Liver (tissue), 9 donors: ENCODE data around the gene RBMX2. TPM values are rescaled to one million over a fixed set of nuclear protein-coding genes. Genes with fewer than 3 reads are reported as not detected.
A peak's percentile ranks its signal among the peaks of the same experiment; 100 is the strongest.

Experiments used
- DNase-seq: peaks from one replicate; pipeline ENCODE4 v3.0.0-alpha.2; 2017; ENCODE audit warnings: low spot score
- H3K27ac ChIP-seq, 2 donors: one replicate each; pipeline ENCODE4 v1.7.0; 2013; ENCODE audit warnings: inconsistent platforms in 2 of 2, low read length in 2 of 2, control low read depth in 1 of 2, low read depth in 1 of 2, mild to moderate bottlenecking in 1 of 2
- H3K27me3 ChIP-seq, 4 donors: one replicate each; pipeline versions ENCODE4 v1.6.1 to v1.7.0; 2013; ENCODE audit warnings: low read length in 3 of 4, inconsistent platforms in 1 of 4, mild to moderate bottlenecking in 1 of 4, moderate library complexity in 1 of 4; ENCODE audit not compliant: control insufficient read depth in 4 of 4, insufficient read depth in 4 of 4
- H3K36me3 ChIP-seq, 4 donors: one replicate each; pipeline versions ENCODE4 v1.6.1 to v1.7.0; 2013; ENCODE audit warnings: low read length in 3 of 4, mild to moderate bottlenecking in 3 of 4, low read depth in 1 of 4, moderate library complexity in 1 of 4; ENCODE audit not compliant: control insufficient read depth in 4 of 4, insufficient read depth in 3 of 4
- H3K4me1 ChIP-seq, 4 donors: one replicate each; pipeline versions ENCODE4 v1.6.1 to v1.7.0; 2013; ENCODE audit warnings: low read length in 3 of 4, mild to moderate bottlenecking in 3 of 4, moderate library complexity in 1 of 4; ENCODE audit not compliant: control insufficient read depth in 4 of 4, insufficient read depth in 4 of 4
- H3K4me3 ChIP-seq, 3 donors: one replicate each; pipeline versions ENCODE4 v1.6.1 to v1.7.0; 2013; ENCODE audit warnings: low read length in 3 of 3, control low read depth in 1 of 3, low read depth in 1 of 3, mild to moderate bottlenecking in 1 of 3
- H3K9ac ChIP-seq, 2 donors: one replicate each; pipeline ENCODE4 v1.7.0; 2013; ENCODE audit warnings: low read length in 2 of 2, mild to moderate bottlenecking in 2 of 2, moderate library complexity in 2 of 2, control low read depth in 1 of 2, low read depth in 1 of 2
- H3K9me3 ChIP-seq, 4 donors: one replicate each; pipeline versions ENCODE4 v1.6.1 to v1.7.0; 2013; ENCODE audit warnings: low read length in 3 of 4; ENCODE audit not compliant: control insufficient read depth in 4 of 4
- FOXA1 ChIP-seq: IDR thresholded peaks from 2 replicates; pipeline ENCODE4 v1.6.1; 2016; ENCODE audit warnings: antibody characterized with exemption
- GABPA ChIP-seq, 2 donors: IDR thresholded peaks in 1 of 2; conservative IDR thresholded peaks in 1 of 2; 2 replicates each; pipeline ENCODE4 v1.6.1; 2016; ENCODE audit warnings: antibody characterized with exemption in 2 of 2, mild to moderate bottlenecking in 1 of 2, moderate library complexity in 1 of 2
- HNF4G ChIP-seq: IDR thresholded peaks from 2 replicates; pipeline ENCODE4 v1.6.1; 2016; ENCODE audit warnings: antibody characterized with exemption
- NR2F2 ChIP-seq: IDR thresholded peaks from 2 replicates; pipeline ENCODE4 v1.6.1; 2016; ENCODE audit warnings: antibody characterized with exemption
- RAD21 ChIP-seq, 2 donors: IDR thresholded peaks; 2 replicates each; pipeline ENCODE4 v1.6.1; 2016; ENCODE audit warnings: antibody characterized with exemption in 2 of 2, mild to moderate bottlenecking in 2 of 2
- SP1 ChIP-seq: IDR thresholded peaks from 2 replicates; pipeline ENCODE4 v1.6.1; 2018; ENCODE audit warnings: antibody characterized with exemption, mild to moderate bottlenecking
- WGBS: extraction: QIAGEN DNeasy Blood & Tissue Kit; methylation state at CpG from one replicate; pipeline ENCODE4 v1.1.7; 2013; 5-methylcytosine and 5-hydroxymethylcytosine counted together
- polyA plus RNA-seq, 2 donors: library from polyadenylated mRNA; stranded (reverse) in 1 of 2; unstranded in 1 of 2; fragments of 200-250 nt in 1 of 2; fragments of >200 nt in 1 of 2; fragmentation: Nextera tagmentation in 1 of 2; extraction: Ambion mirVana in 1 of 2; gene quantifications; one replicate each; pipeline versions ENCODE4 v1.2.1 to v1.2.3, GENCODE V29; 2013 to 2015
- total RNA-seq, 2 donors: library from RNA; depleted of rRNA; stranded (reverse); fragments of >200 nt; gene quantifications; one replicate each; pipeline ENCODE4 v1.2.3, GENCODE V29; 2014
- TF ChIP-seq, protein P1 (sequence below): fragments of 150-350 bp; IDR thresholded peaks from 2 replicates; pipeline ENCODE4 v1.5.1; 2017; ENCODE audit warnings: improper control_type of control experiment, low read depth, low read length; ENCODE audit not compliant: missing input control
- TF ChIP-seq, protein P2 (sequence below): IDR thresholded peaks from 2 replicates; pipeline ENCODE4 v1.6.1; 2016; ENCODE audit warnings: antibody characterized with exemption
- TF ChIP-seq, protein P3 (sequence below): IDR thresholded peaks from 2 replicates; pipeline ENCODE4 v1.6.1; 2016; ENCODE audit warnings: antibody characterized with exemption, mild to moderate bottlenecking
- TF ChIP-seq, protein P4 (sequence below): IDR thresholded peaks from 2 replicates; pipeline ENCODE4 v1.6.1; 2016; ENCODE audit warnings: antibody characterized with exemption
- TF ChIP-seq, protein P5 (sequence below): IDR thresholded peaks from 2 replicates; pipeline ENCODE4 v1.6.1; 2016; ENCODE audit warnings: antibody characterized with exemption
- donor health status: healthy.
- donor health status: healthy.
- donor health status: healthy.
- donor health status: healthy.
- donor health status: healthy.

Gene RBMX2
- total and polyA plus RNA-seq, 4 donors: 5.2 to 8.8 (median 6.4) TPM

DNA sequence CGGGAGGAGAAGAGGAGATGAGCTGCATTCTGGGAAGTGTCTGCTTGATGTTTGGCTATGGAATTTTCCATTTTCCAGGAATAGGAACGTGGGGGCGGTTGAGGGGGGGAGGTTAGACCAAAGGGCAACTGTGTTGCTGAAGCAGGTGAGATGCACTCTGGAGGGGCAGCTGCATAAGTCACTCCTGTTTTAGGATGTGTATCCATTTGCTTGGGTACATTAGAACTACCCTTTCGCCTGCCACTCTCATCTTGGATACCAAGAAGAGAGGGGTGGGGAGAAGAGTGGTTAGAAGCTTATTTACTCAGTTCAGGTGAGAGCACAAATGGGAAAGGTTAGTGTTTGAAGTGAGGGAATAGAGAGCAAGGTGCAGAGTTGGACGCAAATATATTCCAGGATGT, 15.4 kb upstream of the RBMX2 start:
- 52% methylated on average over 5 of the region's 5 CpGs for WGBS
- H3K4me1 ChIP-seq: no peaks in the 10 kb centered on the region
- H3K9me3 ChIP-seq: no peaks in the 10 kb centered on the region
- no peak overlapping the region for H3K9ac ChIP-seq
- no peak overlapping the region for H3K27ac ChIP-seq
- no peaks in the 10 kb centered on the region for H3K36me3 ChIP-seq
- DNase-seq: no peak
- TF ChIP-seq HNF4G (no peak), FOXA1 (no peak), GABPA (IDR thresholded peaks at IDR 0.05 in 1 of 2, conservative IDR thresholded peaks at IDR 0.05 in 1 of 2) (no peak), SP1 (no peak)
- TF ChIP-seq, protein P1, sequence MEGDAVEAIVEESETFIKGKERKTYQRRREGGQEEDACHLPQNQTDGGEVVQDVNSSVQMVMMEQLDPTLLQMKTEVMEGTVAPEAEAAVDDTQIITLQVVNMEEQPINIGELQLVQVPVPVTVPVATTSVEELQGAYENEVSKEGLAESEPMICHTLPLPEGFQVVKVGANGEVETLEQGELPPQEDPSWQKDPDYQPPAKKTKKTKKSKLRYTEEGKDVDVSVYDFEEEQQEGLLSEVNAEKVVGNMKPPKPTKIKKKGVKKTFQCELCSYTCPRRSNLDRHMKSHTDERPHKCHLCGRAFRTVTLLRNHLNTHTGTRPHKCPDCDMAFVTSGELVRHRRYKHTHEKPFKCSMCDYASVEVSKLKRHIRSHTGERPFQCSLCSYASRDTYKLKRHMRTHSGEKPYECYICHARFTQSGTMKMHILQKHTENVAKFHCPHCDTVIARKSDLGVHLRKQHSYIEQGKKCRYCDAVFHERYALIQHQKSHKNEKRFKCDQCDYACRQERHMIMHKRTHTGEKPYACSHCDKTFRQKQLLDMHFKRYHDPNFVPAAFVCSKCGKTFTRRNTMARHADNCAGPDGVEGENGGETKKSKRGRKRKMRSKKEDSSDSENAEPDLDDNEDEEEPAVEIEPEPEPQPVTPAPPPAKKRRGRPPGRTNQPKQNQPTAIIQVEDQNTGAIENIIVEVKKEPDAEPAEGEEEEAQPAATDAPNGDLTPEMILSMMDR: no peak
- TF ChIP-seq, protein P2, sequence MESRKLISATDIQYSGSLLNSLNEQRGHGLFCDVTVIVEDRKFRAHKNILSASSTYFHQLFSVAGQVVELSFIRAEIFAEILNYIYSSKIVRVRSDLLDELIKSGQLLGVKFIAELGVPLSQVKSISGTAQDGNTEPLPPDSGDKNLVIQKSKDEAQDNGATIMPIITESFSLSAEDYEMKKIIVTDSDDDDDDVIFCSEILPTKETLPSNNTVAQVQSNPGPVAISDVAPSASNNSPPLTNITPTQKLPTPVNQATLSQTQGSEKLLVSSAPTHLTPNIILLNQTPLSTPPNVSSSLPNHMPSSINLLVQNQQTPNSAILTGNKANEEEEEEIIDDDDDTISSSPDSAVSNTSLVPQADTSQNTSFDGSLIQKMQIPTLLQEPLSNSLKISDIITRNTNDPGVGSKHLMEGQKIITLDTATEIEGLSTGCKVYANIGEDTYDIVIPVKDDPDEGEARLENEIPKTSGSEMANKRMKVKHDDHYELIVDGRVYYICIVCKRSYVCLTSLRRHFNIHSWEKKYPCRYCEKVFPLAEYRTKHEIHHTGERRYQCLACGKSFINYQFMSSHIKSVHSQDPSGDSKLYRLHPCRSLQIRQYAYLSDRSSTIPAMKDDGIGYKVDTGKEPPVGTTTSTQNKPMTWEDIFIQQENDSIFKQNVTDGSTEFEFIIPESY: no peak
- TF ChIP-seq, protein P3, sequence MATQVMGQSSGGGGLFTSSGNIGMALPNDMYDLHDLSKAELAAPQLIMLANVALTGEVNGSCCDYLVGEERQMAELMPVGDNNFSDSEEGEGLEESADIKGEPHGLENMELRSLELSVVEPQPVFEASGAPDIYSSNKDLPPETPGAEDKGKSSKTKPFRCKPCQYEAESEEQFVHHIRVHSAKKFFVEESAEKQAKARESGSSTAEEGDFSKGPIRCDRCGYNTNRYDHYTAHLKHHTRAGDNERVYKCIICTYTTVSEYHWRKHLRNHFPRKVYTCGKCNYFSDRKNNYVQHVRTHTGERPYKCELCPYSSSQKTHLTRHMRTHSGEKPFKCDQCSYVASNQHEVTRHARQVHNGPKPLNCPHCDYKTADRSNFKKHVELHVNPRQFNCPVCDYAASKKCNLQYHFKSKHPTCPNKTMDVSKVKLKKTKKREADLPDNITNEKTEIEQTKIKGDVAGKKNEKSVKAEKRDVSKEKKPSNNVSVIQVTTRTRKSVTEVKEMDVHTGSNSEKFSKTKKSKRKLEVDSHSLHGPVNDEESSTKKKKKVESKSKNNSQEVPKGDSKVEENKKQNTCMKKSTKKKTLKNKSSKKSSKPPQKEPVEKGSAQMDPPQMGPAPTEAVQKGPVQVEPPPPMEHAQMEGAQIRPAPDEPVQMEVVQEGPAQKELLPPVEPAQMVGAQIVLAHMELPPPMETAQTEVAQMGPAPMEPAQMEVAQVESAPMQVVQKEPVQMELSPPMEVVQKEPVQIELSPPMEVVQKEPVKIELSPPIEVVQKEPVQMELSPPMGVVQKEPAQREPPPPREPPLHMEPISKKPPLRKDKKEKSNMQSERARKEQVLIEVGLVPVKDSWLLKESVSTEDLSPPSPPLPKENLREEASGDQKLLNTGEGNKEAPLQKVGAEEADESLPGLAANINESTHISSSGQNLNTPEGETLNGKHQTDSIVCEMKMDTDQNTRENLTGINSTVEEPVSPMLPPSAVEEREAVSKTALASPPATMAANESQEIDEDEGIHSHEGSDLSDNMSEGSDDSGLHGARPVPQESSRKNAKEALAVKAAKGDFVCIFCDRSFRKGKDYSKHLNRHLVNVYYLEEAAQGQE: no peak
- TF ChIP-seq, protein P4, sequence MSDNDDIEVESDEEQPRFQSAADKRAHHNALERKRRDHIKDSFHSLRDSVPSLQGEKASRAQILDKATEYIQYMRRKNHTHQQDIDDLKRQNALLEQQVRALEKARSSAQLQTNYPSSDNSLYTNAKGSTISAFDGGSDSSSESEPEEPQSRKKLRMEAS: no peak
- H3K27me3 ChIP-seq: no peaks in the 10 kb centered on the region
- H3K4me3 ChIP-seq: no peak overlapping the region

DNA sequence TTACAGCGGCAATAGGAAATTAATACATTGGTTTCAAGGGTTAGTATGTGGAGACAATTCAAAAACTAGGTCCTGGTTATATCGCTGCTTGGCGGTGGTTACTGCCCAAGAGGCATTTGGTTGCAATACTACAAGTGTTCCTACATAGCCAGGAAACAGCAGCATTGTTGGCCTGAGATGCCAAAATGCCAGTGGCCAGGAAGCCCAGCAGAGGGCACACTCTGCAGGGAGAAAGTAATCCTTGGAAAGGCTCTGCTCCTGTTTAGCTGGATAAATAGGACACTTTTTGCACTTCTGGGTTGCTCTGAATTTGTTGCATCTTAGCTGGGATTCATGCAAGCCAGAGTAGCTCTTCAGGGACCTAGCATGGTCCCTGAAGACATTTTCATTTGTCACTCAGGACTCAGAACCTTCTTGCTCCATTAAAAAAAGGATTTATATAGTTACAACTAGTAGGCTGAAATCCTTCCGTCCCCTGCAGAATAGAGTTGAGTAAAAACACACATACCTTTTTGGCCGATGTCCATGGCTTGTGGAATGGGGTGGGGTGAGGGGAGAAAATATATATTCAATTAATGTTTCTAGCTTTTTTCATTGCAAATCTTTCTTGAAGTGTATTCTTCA, 8.2 kb upstream of the RBMX2 start:
- Histone ChIP-seq H3K4me1 (no peaks in the 10 kb centered on the region), H3K9ac (no peak overlapping the region), H3K27me3 (peaks cover 0 to 3% (median 0%) of the 10 kb centered on the region in 4 donors), H3K4me3 (no peak overlapping the region), H3K9me3 (no peaks in the 10 kb centered on the region), H3K27ac (no peak overlapping the region), H3K36me3 (no peaks in the 10 kb centered on the region)
- TF ChIP-seq SP1 (no peak), RAD21 (IDR thresholded peaks at IDR 0.05) (peak; percentile 74 to 86), NR2F2 (no peak)
- TF ChIP-seq, protein P5, sequence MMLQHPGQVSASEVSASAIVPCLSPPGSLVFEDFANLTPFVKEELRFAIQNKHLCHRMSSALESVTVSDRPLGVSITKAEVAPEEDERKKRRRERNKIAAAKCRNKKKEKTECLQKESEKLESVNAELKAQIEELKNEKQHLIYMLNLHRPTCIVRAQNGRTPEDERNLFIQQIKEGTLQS: no peak
- TF ChIP-seq, protein P1: peak; percentile 65
- 31% methylated on average over 5 of the region's 5 CpGs for WGBS
- peak; percentile 33 for DNase-seq
